ENCODE data around the gene KCTD16.

KCTD16 gene

DNA sequence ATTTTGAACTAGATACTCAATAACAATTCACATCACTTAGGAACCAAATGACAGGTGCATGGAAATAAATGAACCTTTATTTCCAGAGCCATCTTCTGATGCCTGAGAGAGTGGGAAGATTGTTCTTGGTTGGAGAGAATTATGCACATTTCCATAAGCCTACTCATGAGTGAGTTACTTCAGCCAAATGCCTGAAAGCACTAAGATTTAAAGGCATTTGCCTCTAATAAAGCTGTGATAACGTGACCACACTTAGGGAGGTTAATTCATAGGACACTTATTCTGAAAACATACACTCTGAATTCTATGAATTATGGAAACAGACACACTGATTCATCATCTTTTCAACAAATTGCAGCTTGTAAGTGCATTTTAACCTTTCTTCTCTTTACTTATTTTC lies 40.0 kb downstream of the KCTD16 start:
- no peak for FAIRE-seq

DNA sequence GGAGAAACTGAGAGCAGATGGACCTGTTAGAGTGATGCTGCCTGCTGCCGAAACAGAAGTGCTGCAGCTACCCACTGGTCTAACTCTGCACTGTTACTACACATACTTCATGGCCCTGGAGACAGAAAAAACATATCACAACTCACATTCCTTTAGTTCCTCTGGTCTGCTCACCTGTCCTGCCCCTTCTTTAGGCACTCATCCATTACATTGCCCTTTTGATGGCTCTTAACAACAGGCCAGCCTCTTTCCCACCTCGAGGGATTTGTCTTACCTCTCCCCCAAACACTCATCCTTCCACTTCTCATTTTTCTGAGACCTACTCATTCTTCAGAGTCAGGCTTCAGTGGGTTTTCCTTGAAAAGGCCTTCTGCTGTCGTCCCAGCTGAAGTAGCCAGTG lies 49.2 kb downstream of the KCTD16 start:
- FAIRE-seq = no peak

DNA sequence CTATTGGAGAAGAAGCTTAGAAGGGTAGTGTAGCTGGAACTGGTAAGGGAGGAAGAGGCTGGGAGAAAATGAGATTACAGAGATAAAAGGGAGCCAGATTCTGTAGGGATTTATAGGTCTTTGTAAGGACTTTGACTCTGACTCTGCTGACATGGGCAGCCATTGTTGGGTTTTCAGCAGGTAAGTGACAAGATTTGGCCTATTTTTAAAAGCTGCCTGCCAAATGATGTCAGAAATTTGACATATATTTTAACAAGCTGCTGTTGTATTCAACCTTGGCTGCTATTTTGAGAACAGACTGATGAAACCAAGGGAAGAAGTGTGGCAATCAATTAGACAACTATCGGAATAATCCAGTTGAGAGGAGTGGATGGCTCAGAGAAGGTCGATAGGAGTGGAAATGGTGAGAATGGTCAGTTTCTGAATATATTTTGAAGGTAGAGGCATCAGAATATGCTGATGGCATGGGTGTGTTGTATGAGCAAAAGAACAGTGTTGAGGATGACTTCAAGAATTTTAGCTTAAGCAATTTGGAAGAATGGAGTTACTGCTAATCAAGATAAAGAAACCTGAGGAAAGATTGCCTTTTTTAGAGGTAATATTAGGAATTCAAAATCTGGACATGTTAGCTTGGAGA lies 56.8 kb downstream of the KCTD16 start:
- FAIRE-seq = no peak

DNA sequence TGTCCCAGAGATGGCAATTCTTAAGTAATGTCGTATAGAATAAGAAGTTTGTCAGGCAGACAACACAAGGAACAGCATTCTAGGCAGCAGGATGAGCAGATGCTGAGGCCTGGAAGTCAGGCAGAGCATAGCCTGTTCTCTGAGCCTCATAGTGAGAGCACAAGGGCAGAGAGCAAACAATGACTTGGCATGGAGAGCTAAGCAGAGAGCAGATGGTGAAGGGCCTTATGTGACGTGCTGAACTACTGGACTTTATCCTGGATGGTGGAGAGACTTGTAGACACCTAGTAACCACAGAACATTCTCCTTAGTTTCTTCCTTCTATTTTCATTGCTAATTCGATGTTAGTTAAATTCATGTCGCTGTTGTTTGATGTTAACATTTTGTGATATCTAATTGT lies 60.1 kb downstream of the KCTD16 start:
- FAIRE-seq = peak; percentile 82

DNA sequence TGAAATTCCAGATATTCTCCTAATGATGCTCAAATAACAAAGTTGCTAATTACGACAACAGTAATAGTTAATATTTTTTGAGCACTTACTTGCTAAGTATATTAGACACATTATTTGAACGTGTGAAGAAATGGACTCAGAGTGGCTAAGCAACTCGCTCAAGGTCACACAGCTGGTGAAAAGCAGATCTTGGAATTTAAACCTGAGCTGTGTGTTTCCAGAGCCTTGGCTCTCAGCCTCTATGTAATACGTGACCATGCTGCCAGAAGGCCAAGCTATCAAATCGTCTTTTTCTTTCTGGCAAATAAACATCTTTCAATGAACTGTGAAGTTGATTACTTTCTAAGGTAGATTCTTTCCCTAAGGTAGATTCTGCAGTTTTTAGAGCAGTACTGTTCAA lies 61.6 kb downstream of the KCTD16 start:
- peak; percentile 71 for FAIRE-seq

DNA sequence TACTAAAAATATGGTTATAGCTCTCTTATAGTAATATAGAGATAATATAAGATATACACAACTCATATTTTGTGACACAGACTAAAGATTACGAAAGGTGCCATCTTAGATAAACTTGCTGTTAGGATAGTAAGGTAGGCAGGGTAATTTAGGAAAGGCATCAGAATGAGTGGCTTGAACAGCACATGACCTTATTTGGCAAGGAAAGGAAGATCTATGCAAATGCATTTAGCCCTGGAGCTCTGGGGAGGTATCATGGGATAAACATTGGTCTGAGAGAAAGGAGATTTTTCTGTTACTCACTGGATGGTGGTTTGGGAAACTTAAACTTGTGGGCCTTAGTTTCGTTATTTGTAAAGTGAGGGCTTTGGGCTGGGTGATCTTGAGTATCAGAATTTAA lies 65.8 kb downstream of the KCTD16 start:
- FAIRE-seq = no peak

DNA sequence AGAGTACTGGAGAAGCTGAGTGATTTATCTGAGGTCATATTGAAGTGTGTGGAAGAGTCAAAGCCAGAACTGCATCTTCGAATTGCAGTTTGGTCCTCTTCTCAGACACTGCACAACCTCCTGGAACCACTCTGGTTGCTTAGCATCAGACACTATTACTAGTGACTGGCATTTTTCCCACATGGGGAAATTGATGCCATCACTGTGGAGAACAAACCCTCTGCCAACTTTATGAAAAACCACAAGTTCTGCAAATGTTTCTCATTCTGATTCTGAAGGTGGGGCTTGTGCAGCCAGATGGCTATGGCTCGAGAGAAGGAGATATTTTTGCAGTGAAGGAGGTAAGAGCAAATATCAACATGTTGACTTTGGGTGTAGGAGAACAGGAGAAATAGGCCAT lies 67.2 kb downstream of the KCTD16 start:
- no peak for FAIRE-seq

DNA sequence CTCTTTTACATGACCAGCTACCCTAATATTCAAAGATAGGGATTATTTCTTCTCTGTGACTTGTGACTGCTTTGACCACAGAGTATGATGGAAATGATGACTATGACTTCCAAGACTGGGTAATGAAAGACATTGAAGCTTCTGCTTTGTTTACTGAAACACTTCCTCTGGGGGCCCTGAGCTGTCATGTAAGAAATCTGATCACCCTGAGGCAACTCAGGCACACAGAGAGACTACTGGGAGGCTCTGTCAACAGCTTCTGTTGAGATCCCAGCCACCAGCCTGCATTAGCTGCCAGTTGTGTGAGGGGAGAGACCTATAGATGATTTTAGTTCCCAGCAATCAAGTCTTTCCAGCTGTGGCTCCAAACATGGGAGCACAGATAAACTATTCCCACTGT lies 76.5 kb downstream of the KCTD16 start:
- FAIRE-seq = no peak

DNA sequence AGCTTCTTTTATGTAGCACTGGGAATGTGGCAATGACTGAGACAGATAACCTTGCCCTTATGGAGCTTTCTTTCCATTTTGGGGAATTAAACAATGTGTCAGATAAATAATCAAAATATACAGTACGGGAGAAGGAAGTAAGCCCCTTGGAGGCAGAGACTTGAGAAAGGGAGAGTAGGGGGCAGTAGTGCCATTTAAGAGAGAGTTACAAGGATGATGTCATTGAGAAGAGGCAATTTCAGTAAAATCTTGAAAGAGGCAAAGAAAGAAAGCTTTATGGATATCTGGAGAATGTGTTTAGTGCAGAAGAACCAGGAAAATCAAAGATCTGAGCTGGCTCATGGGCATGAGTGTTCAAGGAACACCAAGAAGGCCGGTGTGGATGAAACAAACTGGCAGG lies 77.3 kb downstream of the KCTD16 start:
- FAIRE-seq = no peak

DNA sequence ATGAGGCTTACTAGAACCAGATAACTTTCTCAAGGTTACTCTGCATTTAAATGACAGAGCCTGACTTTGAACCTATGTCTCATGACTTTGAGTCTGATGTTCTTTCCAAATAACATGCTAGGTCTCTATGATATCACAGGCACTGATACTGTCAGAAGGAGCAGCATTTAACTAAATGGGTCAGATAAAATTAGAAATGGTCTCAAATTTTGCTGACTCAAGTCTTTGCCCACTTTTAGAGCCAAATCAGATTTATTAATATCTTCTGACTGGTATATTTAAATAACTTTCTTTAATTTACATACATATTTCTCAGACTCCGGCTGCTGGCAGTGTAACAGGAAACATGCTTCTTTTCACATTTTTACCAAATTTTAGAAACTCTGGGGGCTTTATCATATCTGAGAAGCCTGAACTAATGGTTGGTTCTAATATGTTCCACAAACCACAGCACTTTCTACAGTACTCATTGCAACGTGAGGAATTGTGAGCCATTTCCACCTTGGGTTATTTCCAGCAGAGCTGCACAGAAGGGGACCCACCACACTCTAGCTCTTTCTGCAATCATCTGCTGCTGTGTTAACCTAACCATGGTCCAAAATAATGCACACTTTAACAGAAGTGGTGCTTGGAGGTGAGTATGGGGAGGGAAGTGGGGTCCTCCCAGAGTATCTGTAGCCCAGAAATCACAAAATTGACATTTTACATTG lies 79.2 kb downstream of the KCTD16 start:
- no peak for FAIRE-seq

DNA sequence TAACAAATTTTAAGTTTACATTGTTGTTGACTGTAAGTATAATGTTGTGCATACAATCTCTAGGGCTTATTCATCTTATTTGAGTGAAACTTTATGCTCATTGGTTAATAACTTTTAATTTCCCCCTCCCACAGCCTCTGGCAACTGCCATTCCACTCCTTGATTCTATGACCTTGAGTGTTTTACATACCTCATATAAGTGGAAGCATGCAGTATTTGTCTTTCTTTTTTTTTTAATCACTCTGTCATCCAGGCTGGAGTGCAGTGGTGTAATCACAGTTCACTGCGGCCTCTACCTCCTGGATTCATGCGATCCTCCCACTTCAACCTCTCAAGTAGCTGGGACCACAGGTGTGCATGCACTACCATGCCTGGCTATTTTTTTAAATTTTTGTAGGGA lies 83.9 kb downstream of the KCTD16 start:
- no peak for FAIRE-seq

DNA sequence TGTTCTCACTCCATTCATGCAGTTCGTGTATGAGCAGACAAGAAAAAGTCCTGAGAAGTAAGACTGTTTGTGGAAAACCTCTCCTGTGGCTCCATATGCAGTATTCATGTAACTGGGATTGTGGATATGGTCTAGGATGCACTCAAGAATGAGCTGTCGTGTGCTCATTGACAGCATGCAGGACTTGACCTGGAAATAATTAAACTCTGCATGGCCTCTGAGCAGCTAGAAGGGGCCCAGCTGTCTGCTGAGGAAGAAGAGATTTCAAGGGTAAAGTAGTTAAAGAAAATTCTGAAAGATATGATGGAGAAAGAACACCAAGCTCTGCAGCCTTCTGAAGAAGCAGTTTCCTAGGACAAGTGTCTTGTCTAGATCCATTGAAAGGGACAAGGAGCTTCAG lies 89.4 kb downstream of the KCTD16 start:
- FAIRE-seq = no peak

DNA sequence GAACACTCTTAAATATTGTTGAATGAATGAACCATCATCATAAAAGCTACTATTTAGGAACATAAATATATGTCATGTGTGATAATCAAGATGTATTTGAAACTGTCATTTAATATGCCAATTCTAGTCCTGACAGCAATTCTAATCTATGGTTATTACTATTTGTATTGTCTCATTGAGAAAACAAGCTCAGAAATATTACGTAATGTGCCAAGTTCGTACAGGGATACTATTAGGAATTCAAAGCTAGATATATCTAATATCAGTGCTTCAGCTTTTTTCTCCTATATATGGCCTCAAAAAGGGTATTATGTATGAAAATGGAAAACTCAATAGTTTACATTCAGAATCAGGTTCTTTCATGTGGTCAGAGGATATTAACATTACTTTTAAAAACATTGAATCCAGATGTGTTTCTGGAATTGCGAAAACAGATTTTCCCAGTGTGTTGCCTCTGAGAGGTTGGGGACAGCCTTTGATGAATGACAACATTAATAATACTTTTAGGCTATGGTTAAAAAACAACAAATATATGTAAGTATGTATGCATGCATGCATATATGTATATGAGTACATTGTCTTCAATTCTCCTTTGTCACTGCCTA lies 95.1 kb downstream of the KCTD16 start:
- FAIRE-seq = no peak

DNA sequence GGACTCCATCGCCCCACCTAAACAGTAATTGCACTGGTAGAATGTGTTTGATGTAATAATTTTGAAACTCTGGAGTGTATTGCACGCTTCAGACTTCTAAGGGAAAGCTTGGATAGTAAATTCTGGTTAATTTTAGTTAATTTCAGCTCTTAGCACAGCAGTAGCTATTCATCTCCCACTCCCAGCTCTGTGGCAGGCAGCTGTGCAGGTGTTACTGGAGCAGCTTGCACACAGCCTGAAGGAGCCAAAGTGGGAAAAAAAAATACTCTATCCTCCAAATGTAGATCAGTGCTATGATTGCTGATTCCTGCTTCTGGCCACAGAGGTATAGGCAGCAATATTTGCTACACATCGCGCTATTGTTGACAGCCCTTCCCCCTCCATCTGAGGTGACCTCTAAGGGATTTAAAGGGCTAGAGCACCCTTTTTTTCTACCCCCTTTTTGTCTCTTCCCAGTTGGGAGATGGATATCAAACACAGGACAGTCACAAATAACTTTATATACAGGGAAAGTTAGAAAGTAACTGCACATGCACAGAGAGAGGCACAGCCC lies 97.4 kb downstream of the KCTD16 start:
- no peak for FAIRE-seq

DNA sequence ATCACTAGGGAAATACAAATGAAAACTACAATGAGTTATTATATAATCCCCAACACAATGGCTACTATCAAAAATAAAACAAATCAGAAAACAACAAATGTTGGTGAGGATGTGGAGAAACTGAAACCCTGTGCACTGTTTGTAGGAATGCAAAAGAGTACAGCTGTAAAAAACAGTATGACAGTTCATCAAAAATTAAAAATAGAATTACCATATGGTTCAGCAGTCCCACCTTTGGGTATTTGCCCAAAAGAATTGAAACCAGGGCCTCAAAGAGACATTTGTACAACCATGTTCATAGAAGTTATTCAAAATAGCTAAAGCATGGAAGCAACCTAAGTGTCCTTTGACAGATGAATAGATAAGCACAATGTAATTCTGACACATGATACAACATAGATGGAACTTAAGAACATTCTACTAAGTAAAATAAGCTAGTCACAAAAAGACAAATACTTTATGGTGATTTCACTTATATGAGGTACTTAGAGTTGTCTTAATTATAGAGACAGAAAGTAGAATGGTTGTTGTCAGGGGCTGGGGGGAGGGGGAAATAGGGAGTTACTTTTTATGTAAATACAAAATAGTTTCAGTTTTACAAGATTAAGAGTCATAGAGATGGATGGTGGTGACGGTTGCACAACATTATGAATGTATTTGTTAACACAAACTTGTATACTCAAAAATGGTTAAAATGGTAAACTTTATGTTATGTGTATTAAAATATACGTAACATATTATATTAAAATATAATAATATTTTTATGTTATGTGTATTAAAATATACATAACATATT lies 102.8 kb downstream of the KCTD16 start:
- FAIRE-seq = no peak

DNA sequence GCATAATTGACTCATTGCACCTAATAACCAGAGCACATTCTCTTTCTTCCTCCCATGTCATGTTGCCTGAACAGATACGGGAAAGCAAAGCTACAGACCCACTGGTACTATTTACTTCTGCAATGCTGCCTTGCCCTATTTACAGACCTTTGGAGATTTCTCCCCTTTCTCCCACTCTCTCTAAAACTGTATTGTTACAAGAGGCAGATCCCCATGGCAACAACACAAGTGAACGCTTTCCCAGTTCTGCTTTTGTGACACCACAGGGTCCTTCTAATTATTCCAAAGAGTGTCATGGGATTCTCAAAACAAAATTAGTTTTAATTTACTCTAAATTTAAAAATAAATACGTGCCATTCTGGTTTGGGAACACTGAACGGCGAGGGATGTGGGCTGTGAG lies 104.7 kb downstream of the KCTD16 start:
- no peak for FAIRE-seq

DNA sequence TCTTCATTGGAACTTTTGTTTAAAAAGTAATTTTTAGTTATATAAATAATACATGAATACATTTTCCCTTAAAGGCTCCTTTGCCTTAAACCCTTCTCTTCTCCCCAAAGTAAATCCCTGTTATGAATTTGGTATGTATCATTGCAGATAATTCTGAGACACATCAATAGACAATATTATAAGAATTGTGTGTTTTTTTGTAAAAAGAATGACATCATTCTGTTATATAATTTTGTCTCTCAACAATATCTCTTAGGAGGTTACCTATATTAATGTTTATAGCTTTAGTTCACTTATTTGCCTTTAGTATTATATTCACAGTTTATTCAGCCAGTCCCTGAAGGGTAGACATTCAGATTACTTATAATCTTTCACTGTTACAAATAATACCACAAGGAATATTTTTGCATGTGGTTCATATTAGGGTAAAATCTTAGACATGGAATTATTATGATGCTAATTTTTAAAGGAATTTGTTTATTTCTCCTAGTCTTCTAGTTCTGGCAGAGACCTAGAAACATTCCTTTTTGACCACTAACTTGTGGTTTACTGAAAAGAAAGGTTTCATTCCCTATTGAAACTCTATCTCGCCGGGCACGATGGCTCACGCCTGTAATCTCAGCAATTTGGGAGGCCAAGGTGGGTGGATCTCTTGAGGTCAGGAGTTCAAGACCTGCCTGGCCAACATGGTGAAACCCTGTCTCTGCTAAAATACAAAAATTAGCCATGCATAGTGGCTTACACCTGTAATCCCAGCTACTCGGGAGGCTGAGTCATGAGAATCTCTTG lies 105.6 kb downstream of the KCTD16 start:
- FAIRE-seq = no peak

DNA sequence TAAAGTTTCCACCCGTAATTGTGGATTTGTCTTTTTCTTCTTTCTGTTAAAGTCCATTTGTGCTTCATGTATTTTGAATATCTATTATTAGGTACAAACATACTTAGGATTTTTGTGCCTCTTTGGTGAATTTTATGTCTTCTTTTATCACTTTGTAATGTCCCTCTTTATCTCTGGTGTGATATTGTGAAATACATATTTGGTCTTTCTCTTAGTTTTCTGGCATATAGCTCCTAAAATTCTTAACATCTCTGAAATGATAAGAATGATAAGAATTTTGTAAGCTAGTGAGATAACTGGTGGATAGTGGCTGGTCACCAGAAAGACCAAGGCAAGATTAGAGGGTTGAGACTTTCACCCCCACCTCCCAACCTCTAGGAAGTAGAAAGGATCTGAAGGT lies 111.1 kb downstream of the KCTD16 start:
- FAIRE-seq = no peak

DNA sequence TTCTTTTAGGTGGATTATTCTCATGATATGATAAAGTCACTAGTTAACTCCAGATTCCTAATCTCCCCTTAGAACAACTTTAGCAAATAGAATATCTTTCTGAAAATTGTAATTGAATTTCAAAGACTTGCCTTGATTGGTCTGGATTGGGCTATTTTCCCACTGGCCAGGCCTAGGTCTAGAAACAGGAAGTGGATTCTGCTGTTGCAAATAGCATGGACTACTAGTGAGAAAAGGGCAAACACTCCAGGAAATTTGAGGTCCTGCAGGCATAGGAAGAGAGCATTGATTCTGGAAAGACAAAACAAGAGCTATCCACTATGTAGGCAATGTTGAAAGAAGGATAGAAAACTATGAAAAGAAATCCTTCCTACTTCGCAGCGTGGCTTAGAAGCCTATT lies 113.4 kb downstream of the KCTD16 start:
- no peak for FAIRE-seq

DNA sequence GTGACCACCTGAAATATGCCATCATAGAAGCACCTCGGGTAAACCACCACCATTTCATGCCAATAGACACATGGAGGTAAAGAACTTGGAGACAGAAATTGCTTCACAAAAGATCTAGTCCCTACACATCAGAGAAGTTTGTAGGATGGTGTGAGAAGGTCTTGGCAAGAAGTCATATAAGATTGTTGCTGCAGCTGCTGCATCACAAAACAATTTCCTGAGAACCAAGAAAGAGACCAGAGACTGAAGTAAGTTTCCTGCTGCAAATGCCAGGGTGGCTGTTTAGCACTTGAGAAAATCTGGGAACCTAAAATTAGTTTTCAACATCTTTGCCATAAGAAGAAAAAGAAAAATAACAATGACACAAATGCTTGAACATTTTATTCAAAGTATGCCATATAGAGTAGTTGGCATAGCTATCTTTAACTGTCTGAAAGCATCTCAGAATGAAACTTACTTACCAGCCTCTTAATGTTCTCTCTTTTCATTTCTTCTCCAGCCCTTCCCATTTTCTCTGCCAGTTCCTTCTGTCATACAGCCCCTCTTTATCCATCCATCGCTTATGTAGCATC lies 114.3 kb downstream of the KCTD16 start:
- FAIRE-seq = no peak

DNA sequence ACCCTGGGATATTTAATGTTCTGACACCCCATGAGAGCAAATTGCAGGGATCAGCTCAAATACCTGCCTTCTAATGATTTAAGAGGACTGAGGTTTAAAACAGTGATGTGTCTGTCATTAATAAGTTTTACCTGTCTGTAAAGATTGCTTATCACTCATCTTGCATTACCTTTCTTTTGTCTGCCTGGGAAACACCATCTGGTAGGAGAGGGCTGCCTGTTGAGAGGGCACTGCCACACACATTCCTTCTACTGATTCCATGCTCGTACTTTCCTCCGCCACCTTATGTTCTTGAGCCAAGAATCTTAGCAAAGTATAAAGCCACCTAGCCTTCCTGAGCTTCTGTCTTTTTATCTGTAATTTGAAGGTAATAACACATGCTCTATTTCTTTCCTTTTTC lies 118.6 kb downstream of the KCTD16 start:
- FAIRE-seq = no peak

DNA sequence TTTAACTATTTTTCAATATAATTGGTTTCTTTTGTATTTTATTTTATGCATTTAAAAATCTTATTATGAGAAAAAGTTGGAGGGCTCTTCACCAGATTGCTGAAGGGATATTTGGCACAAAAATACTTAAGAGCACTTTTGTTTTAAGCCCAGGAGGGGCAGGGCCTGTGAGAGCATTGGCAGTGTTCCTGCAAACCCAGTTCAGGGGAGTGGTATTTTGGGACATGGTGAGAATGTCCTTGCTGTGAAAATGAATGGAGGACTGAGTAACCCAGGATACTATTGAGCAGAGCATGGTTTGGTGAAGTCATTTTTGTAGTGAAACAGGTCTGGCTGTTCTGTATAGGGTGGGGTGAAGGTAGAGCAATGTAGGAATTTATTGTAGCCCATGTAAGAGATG lies 121.4 kb downstream of the KCTD16 start:
- FAIRE-seq = no peak

Data from islet of Langerhans (tissue), 1 donor.